ENCODE measurements around the gene SH3D21. TPM values are rescaled to one million over a fixed set of nuclear protein-coding genes. Genes with fewer than 3 reads are reported as not detected.

The SH3D21 gene
- total and polyA plus RNA-seq, 4 donors = 9.0 to 16.6 (median 11.7) TPM

GRCh38 chr1:36367066-36367465 lies 60.9 kb downstream of the SH3D21 start:
- peak overlapping the region in 1 of 2 donors; percentile 33 for H3K27ac ChIP-seq (ENCODE audit: low read depth in 1 of 2, low read length in 1 of 2)
- H3K36me3 ChIP-seq (ENCODE audit: control insufficient read depth in 4 of 4, insufficient read depth in 4 of 4, low read length in 4 of 4) = peaks cover 0 to 13% (median 0%) of the 10 kb centered on the region in 4 donors
- no peaks in the 10 kb centered on the region for H3K27me3 ChIP-seq (ENCODE audit: control insufficient read depth in 3 of 3, insufficient read depth in 3 of 3, low read length in 2 of 3)
- WGBS, 2 donors = 66% methylated on average over 5 of the region's 5 CpGs
- H3K9ac ChIP-seq (ENCODE audit: insufficient read depth in 1 of 2, low read length in 2 of 2) = no peak overlapping the region
- TF ChIP-seq CTCF (IDR thresholded peaks at IDR 0.05; ENCODE audit: control extremely low read depth, extremely low read depth) = no peak
- ATAC-seq (ENCODE audit: insufficient read depth, low FRiP score) = no peak
- H3K4me1 ChIP-seq (ENCODE audit: control insufficient read depth in 5 of 5, insufficient read depth in 5 of 5, low read length in 5 of 5) = peaks cover 0 to 18% (median 11%) of the 10 kb centered on the region in 5 donors
- DNase-seq = no peak
- no peak overlapping the region for H3K4me3 ChIP-seq
- no peaks in the 10 kb centered on the region for H3K9me3 ChIP-seq (ENCODE audit: control insufficient read depth in 4 of 4, insufficient read depth in 3 of 4, low read length in 3 of 4)

- no peaks in the 10 kb centered on the region for H3K9me3 ChIP-seq (ENCODE audit: control insufficient read depth in 4 of 4, insufficient read depth in 3 of 4, low read length in 3 of 4)
- no peak overlapping the region for H3K9ac ChIP-seq (ENCODE audit: insufficient read depth in 1 of 2, low read length in 2 of 2)
- 90 to 93% methylated on average over 4 of the region's 4 CpGs for WGBS, 2 donors
- no peaks in the 10 kb centered on the region for H3K27me3 ChIP-seq (ENCODE audit: control insufficient read depth in 3 of 3, insufficient read depth in 3 of 3, low read length in 2 of 3)
- DNase-seq = no peak
- no peak for TF ChIP-seq CTCF (IDR thresholded peaks at IDR 0.05; ENCODE audit: control extremely low read depth, extremely low read depth)
- ATAC-seq (ENCODE audit: insufficient read depth, low FRiP score) = no peak
- peaks cover 4 to 20% (median 17%) of the 10 kb centered on the region in 5 donors for H3K4me1 ChIP-seq (ENCODE audit: control insufficient read depth in 5 of 5, insufficient read depth in 5 of 5, low read length in 5 of 5)
- no peak overlapping the region for H3K4me3 ChIP-seq
- H3K36me3 ChIP-seq (ENCODE audit: control insufficient read depth in 4 of 4, insufficient read depth in 4 of 4, low read length in 4 of 4) = peaks cover 0 to 9% (median 0%) of the 10 kb centered on the region in 4 donors
- peak overlapping the region in 1 of 2 donors; percentile 8 for H3K27ac ChIP-seq (ENCODE audit: low read depth in 1 of 2, low read length in 1 of 2)
Observed at GRCh38 chr1:36367798-36368197, 61.6 kb downstream of the SH3D21 start.

GRCh38 chr1:36369061-36369861 lies 63.1 kb downstream of the SH3D21 start:
- Histone ChIP-seq H3K9me3 (ENCODE audit: control insufficient read depth in 4 of 4, insufficient read depth in 3 of 4, low read length in 3 of 4) (no peaks in the 10 kb centered on the region), H3K27ac (ENCODE audit: low read depth in 1 of 2, low read length in 1 of 2) (peak overlapping the region in 1 of 2 donors; percentile 21), H3K36me3 (ENCODE audit: control insufficient read depth in 4 of 4, insufficient read depth in 4 of 4, low read length in 4 of 4) (peaks cover 0 to 7% (median 0%) of the 10 kb centered on the region in 4 donors), H3K4me3 (no peak overlapping the region), H3K9ac (ENCODE audit: insufficient read depth in 1 of 2, low read length in 2 of 2) (no peak overlapping the region), H3K4me1 (ENCODE audit: control insufficient read depth in 5 of 5, insufficient read depth in 5 of 5, low read length in 5 of 5) (peaks cover 15 to 30% (median 23%) of the 10 kb centered on the region in 5 donors), H3K27me3 (ENCODE audit: control insufficient read depth in 3 of 3, insufficient read depth in 3 of 3, low read length in 2 of 3) (no peaks in the 10 kb centered on the region)
- DNase-seq = peak; percentile 78 to 79 (median 79)
- peak; percentile 68 for ATAC-seq (ENCODE audit: insufficient read depth, low FRiP score)
- WGBS, 2 donors = 57 to 58% methylated on average over 7 of the region's 7 CpGs
- peak; percentile 80 for TF ChIP-seq CTCF (IDR thresholded peaks at IDR 0.05; ENCODE audit: control extremely low read depth, extremely low read depth)

Other genes with a start within 250 kb of the SH3D21 start
- 10 to 100 TPM; 21.3 to 40.2 TPM for gene TEKT2, start 222.3 kb upstream of the SH3D21 start, total RNA-seq
- gene TEKT2, start 222.3 kb upstream of the SH3D21 start, polyA plus RNA-seq = 10 to 100 TPM; 10.2 to 11.6 TPM
- gene ADPRS, start 217.5 kb upstream of the SH3D21 start, total RNA-seq = 10 to 100 TPM; 22.0 to 44.3 TPM
- gene ADPRS, start 217.5 kb upstream of the SH3D21 start, polyA plus RNA-seq = 10 to 100 TPM; 29.9 to 35.2 TPM
- gene COL8A2, start 181.1 kb upstream of the SH3D21 start, total RNA-seq = 1 to 10 TPM; 2.0 to 6.0 TPM
- gene COL8A2, start 181.1 kb upstream of the SH3D21 start, polyA plus RNA-seq = 1 to 10 TPM; 2.8 to 3.8 TPM
- gene TRAPPC3, start 156.9 kb upstream of the SH3D21 start, total RNA-seq = 10 to 100 TPM; 37.3 to 61.8 TPM
- gene TRAPPC3, start 156.9 kb upstream of the SH3D21 start, polyA plus RNA-seq = 10 to 100 TPM; 60.8 to 83.9 TPM
- 100 to 1,000 TPM in 1 of 2 donors, 10 to 100 TPM in 1; 47.3 to 140 TPM for gene MAP7D1, start 150.2 kb upstream of the SH3D21 start, total RNA-seq
- 100 to 1,000 TPM in 1 of 2 donors, 10 to 100 TPM in 1; 53.9 to 103 TPM for gene MAP7D1, start 150.2 kb upstream of the SH3D21 start, polyA plus RNA-seq
- gene THRAP3, start 81.9 kb upstream of the SH3D21 start, total RNA-seq = 10 to 100 TPM; 92.8 to 92.9 TPM
- gene THRAP3, start 81.9 kb upstream of the SH3D21 start, polyA plus RNA-seq = 10 to 100 TPM; 25.1 to 41.7 TPM
- gene EVA1B, start 17.3 kb downstream of the SH3D21 start, total RNA-seq = 10 to 100 TPM; 31.2 to 33.5 TPM
- 10 to 100 TPM; 33.9 to 59.5 TPM for gene EVA1B, start 17.3 kb downstream of the SH3D21 start, polyA plus RNA-seq
- gene STK40, start 79.6 kb downstream of the SH3D21 start, total RNA-seq = 10 to 100 TPM; 25.4 to 82.9 TPM
- 10 to 100 TPM; 26.0 to 71.3 TPM for gene STK40, start 79.6 kb downstream of the SH3D21 start, polyA plus RNA-seq
- 10 to 100 TPM; 10.7 to 42.6 TPM for gene LSM10, start 91.5 kb downstream of the SH3D21 start, total RNA-seq
- 10 to 100 TPM; 47.0 to 70.6 TPM for gene LSM10, start 91.5 kb downstream of the SH3D21 start, polyA plus RNA-seq
- 10 to 100 TPM; 28.6 to 31.4 TPM for gene OSCP1, start 144.1 kb downstream of the SH3D21 start, total RNA-seq
- gene OSCP1, start 144.1 kb downstream of the SH3D21 start, polyA plus RNA-seq = 10 to 100 TPM; 16.9 to 17.8 TPM
- gene MRPS15, start 158.0 kb downstream of the SH3D21 start, total RNA-seq = 10 to 100 TPM; 30.7 to 76.6 TPM
- 100 to 1,000 TPM; 112 to 248 TPM for gene MRPS15, start 158.0 kb downstream of the SH3D21 start, polyA plus RNA-seq
- 100 to 1,000 TPM; 129 to 234 TPM for gene CSF3R, start 176.5 kb downstream of the SH3D21 start, total RNA-seq
- 100 to 1,000 TPM; 180 to 705 TPM for gene CSF3R, start 176.5 kb downstream of the SH3D21 start, polyA plus RNA-seq

All from lung (tissue), 12 donors.